H1 (cell line): Measurements from ENCODE around the gene MRTO4. TPM values are rescaled to one million over a fixed set of nuclear protein-coding genes. Genes with fewer than 3 reads are reported as not detected.
"Not testable (repeated sequence)": the region's sequence is repeated elsewhere in the genome, so short reads cannot be mapped to it uniquely, and the experiment has no call there.

Source experiments
- CTCF ChIA-PET: fragments of 300-600 bp; sonication (Branson Sonifier 250); formaldehyde crosslinking; loops from one replicate; lab custom pipeline; 2021; ENCODE audit not compliant: partially characterized antibody; lab: Charles Lee
- POLR2A ChIA-PET: fragments of 300-600 bp; sonication (Branson Sonifier 250); formaldehyde crosslinking; loops from one replicate; lab custom pipeline; 2021; ENCODE audit warnings: inconsistent platforms; ENCODE audit not compliant: partially characterized antibody; lab: Charles Lee
- DNase-seq, 2 experiments: peaks; one replicate each; pipeline versions ENCODE4 v3.0.0 to v3.0.0-alpha.2; 2010 to 2022; ENCODE audit warnings: low spot score in 2 of 2, low read depth in 1 of 2, mixed read lengths in 1 of 2
- FAIRE-seq: peaks from 2 replicates; lab custom pipeline; 2011; peaks lifted over from hg19 to GRCh38; lab: Jason Lieb, UNC
- H2AFZ ChIP-seq: 2 replicates; pipeline ENCODE4 v1.8.1; 2012; ENCODE audit warnings: low read length, inconsistent platforms
- H2AK5ac ChIP-seq: 2 replicates; pipeline ENCODE4 v1.6.1; 2013; ENCODE audit warnings: low read depth, low read length
- H2BK120ac ChIP-seq: replicated peaks from 2 replicates; pipeline ENCODE3; 2013; ENCODE audit warnings: low read depth, low read length, inconsistent platforms
- H2BK12ac ChIP-seq: 2 replicates; pipeline ENCODE4 v1.6.1; 2013; ENCODE audit warnings: low read depth, low read length
- H2BK15ac ChIP-seq: 2 replicates; pipeline ENCODE4 v1.6.1; 2013; ENCODE audit warnings: low read length
- H2BK20ac ChIP-seq: 2 replicates; pipeline ENCODE4 v1.6.1; 2013; ENCODE audit warnings: low read length
- H2BK5ac ChIP-seq: 2 replicates; pipeline ENCODE4 v1.6.1; 2013; ENCODE audit warnings: low read depth, low read length
- H3K14ac ChIP-seq: 2 replicates; pipeline ENCODE4 v1.6.1; 2013; ENCODE audit warnings: inconsistent platforms; ENCODE audit not compliant: insufficient read length
- H3K18ac ChIP-seq: 2 replicates; pipeline ENCODE4 v1.6.1; 2013; ENCODE audit warnings: low read length; ENCODE audit errors: extremely low read depth
- H3K23ac ChIP-seq: 2 replicates; pipeline ENCODE4 v1.6.1; 2013; ENCODE audit warnings: inconsistent platforms; ENCODE audit not compliant: insufficient read length
- H3K23me2 ChIP-seq: 2 replicates; pipeline ENCODE4 v1.6.1; 2013; ENCODE audit warnings: low read depth, low read length
- H3K27ac ChIP-seq: 2 replicates; pipeline ENCODE4 v1.6.1; 2011; ENCODE audit warnings: low read depth, low read length, inconsistent platforms
- H3K27me3 ChIP-seq, 4 experiments: replicated peaks in 1 of 4; 1 replicate in 1 of 4; 2 replicates in 3 of 4; pipeline versions ENCODE4 v1.6.1 to v1.8.1; 2011 to 2013; ENCODE audit warnings: low read length in 3 of 4, mild to moderate bottlenecking in 3 of 4, inconsistent platforms in 2 of 4, mixed read lengths in 2 of 4, moderate library complexity in 1 of 4; ENCODE audit not compliant: control insufficient read depth in 3 of 4, insufficient read depth in 3 of 4; ENCODE audit errors: extremely low read depth in 1 of 4
- H3K36me3 ChIP-seq, 4 experiments: 2 replicates each; pipeline versions ENCODE4 v1.6.1 to v1.8.1; 2011 to 2013; ENCODE audit warnings: mild to moderate bottlenecking in 4 of 4, low read length in 3 of 4, moderate library complexity in 2 of 4, control low read depth in 1 of 4, inconsistent platforms in 1 of 4; ENCODE audit not compliant: insufficient read depth in 4 of 4, control insufficient read depth in 2 of 4
- H3K4ac ChIP-seq: replicated peaks from 2 replicates; pipeline ENCODE3; 2013; ENCODE audit warnings: low read length, low read depth, mixed read lengths, inconsistent platforms; ENCODE audit not compliant: insufficient read length
- H3K4me1 ChIP-seq, 4 experiments: replicated peaks in 1 of 4; 1 replicate in 1 of 4; 2 replicates in 3 of 4; pipeline versions ENCODE4 v1.6.1 to v1.8.1; 2011 to 2013; ENCODE audit warnings: low read length in 3 of 4, inconsistent platforms in 2 of 4, mixed read lengths in 1 of 4; ENCODE audit not compliant: insufficient read depth in 4 of 4, control insufficient read depth in 3 of 4
- H3K4me2 ChIP-seq, 2 experiments: 2 replicates each; pipeline versions ENCODE4 v1.6.1 to v1.8.1; 2011 to 2013; ENCODE audit warnings: low read depth in 2 of 2, low read length in 2 of 2, control low read depth in 1 of 2, inconsistent platforms in 1 of 2, mild to moderate bottlenecking in 1 of 2; ENCODE audit not compliant: insufficient read depth in 1 of 2
- H3K4me3 ChIP-seq, 4 experiments: fragments of 200-600, 300-600 bp in 1 of 4; sonication (generic), shearing (Covaris generic), sonication (Bioruptor Twin) in 1 of 4; 2 replicates each; pipeline versions ENCODE4 v1.5.1 to v1.8.1; 2011 to 2016; ENCODE audit warnings: low read length in 4 of 4, low read depth in 3 of 4, control low read depth in 2 of 4, inconsistent platforms in 2 of 4, mild to moderate bottlenecking in 2 of 4, mixed read lengths in 1 of 4, moderate library complexity in 1 of 4; ENCODE audit not compliant: insufficient read depth in 2 of 4; ENCODE audit errors: extremely low read depth in 1 of 4
- H3K56ac ChIP-seq: replicated peaks from 2 replicates; pipeline ENCODE3; 2013; ENCODE audit warnings: low read depth, mild to moderate bottlenecking, mixed read lengths, low read length, inconsistent platforms; ENCODE audit not compliant: insufficient read length
- H3K79me1 ChIP-seq: 2 replicates; pipeline ENCODE4 v1.6.1; 2013; ENCODE audit warnings: low read depth, low read length, control low read depth
- H3K79me2 ChIP-seq, 2 experiments: 2 replicates each; pipeline versions ENCODE4 v1.6.1 to v1.8.1; 2012 to 2013; ENCODE audit warnings: low read length in 2 of 2, mild to moderate bottlenecking in 2 of 2, inconsistent platforms in 1 of 2; ENCODE audit not compliant: insufficient read depth in 2 of 2, control insufficient read depth in 1 of 2
- H3K9ac ChIP-seq, 4 experiments: replicated peaks in 1 of 4; 1 replicate in 1 of 4; 2 replicates in 3 of 4; pipeline versions ENCODE4 v1.6.1 to v1.8.1; 2011 to 2013; ENCODE audit warnings: low read depth in 3 of 4, low read length in 3 of 4, control low read depth in 2 of 4, mild to moderate bottlenecking in 2 of 4, moderate library complexity in 2 of 4, inconsistent platforms in 1 of 4; ENCODE audit errors: extremely low read depth in 1 of 4
- H3K9me3 ChIP-seq, 2 experiments: 2 replicates each; pipeline versions ENCODE4 v1.6.1 to v1.8.1; 2012 to 2013; ENCODE audit warnings: mild to moderate bottlenecking in 2 of 2, moderate library complexity in 2 of 2, control low read depth in 1 of 2, inconsistent platforms in 1 of 2, low read depth in 1 of 2, low read length in 1 of 2, mixed read lengths in 1 of 2; ENCODE audit not compliant: insufficient read depth in 2 of 2
- H4K20me1 ChIP-seq, 2 experiments: replicated peaks in 1 of 2; 2 replicates each; pipeline versions ENCODE3 to v1.8.1; 2011 to 2013; ENCODE audit warnings: inconsistent platforms in 2 of 2, low read length in 2 of 2, mild to moderate bottlenecking in 1 of 2; ENCODE audit not compliant: insufficient read depth in 2 of 2, control insufficient read depth in 1 of 2
- H4K5ac ChIP-seq: 2 replicates; pipeline ENCODE4 v1.6.1; 2013; ENCODE audit warnings: low read length, low read depth, mixed read lengths, inconsistent platforms; ENCODE audit not compliant: insufficient read length
- H4K8ac ChIP-seq: 2 replicates; pipeline ENCODE4 v1.8.0; 2013; ENCODE audit warnings: mild to moderate bottlenecking, moderate library complexity, low read length, inconsistent platforms; ENCODE audit not compliant: insufficient read depth; ENCODE audit errors: extremely low read depth
- H4K91ac ChIP-seq: replicated peaks from 2 replicates; pipeline ENCODE3; 2013; ENCODE audit warnings: low read length, mixed read lengths, inconsistent platforms; ENCODE audit not compliant: insufficient read length
- WGBS, 2 experiments: shearing (Covaris generic) in 1 of 2; methylation state at CpG; one replicate each; pipeline versions ENCODE4 v1.1.6 to v1.1.7; 2013 to 2015; ENCODE audit warnings: low lambda C conversion rate in 2 of 2, mixed read lengths in 2 of 2, inconsistent platforms in 1 of 2, low coverage in 1 of 2, missing lambda C conversion rate in 1 of 2; ENCODE audit not compliant: insufficient replicate concordance in 2 of 2, insufficient coverage in 1 of 2, insufficient read length in 1 of 2; ENCODE audit errors: extremely low coverage in 1 of 2, missing lambda C conversion rate in 1 of 2; 5-methylcytosine and 5-hydroxymethylcytosine counted together
- polyA plus RNA-seq, 7 experiments: library from polyadenylated mRNA; depleted of rRNA in 3 of 7; stranded (reverse) in 5 of 7; unstranded in 2 of 7; fragments of >200 nt in 5 of 7; fragments of 200-250 nt in 2 of 7; gene quantifications; 1 replicate in 5 of 7; 2 replicates in 1 of 7; 4 replicates in 1 of 7; pipeline versions ENCODE4 v1.2.1 to v1.2.3, GENCODE V29; 2011 to 2013; ENCODE audit warnings: missing spikeins in 2 of 7, mixed read lengths in 2 of 7
- total RNA-seq: library from RNA; stranded (reverse); fragmentation: NEBNext Ultra II Directional; extraction: Animal tissue kit (Norgen Biotek cat#: 25700); gene quantifications from 2 replicates; pipeline ENCODE4 v1.2.1, GENCODE V29; 2021

MRTO4 gene
- total and polyA plus RNA-seq, 2 of the 8 experiments (the other 6 are each of a cell fraction or from before 2014, with no cell fraction given): 36.9 to 64.3 TPM

- H2BK5ac ChIP-seq, H4K8ac ChIP-seq, H3K27ac ChIP-seq, H4K20me1 ChIP-seq, H3K23ac ChIP-seq, FAIRE-seq, H3K4me1 ChIP-seq, H2BK15ac ChIP-seq, H3K18ac ChIP-seq, H3K4me3 ChIP-seq, H3K9ac ChIP-seq, DNase-seq, H2AFZ ChIP-seq, H3K27me3 ChIP-seq, H4K5ac ChIP-seq, H2BK120ac ChIP-seq, H2BK20ac ChIP-seq, H3K56ac ChIP-seq, H3K23me2 ChIP-seq, H3K9me3 ChIP-seq, H3K14ac ChIP-seq, H2AK5ac ChIP-seq, CTCF ChIA-PET, H4K91ac ChIP-seq, H3K4me2 ChIP-seq, H3K79me1 ChIP-seq, H3K4ac ChIP-seq, H2BK12ac ChIP-seq: not testable (repeated sequence)
- Histone ChIP-seq H3K79me2 (peaks cover 3 to 28% of the 10 kb centered on the region in 2 experiments; a peak in 3 of 4 replicates), H3K36me3 (peaks cover 18 to 39% (median 33%) of the 10 kb centered on the region in 4 experiments)
- 95% methylated on average over 4 of the region's 4 CpGs; no CpG with 5 or more reads in 1 of the 2 experiments for WGBS, 2 experiments
- POLR2A ChIA-PET: interaction anchor here (1.4 to 1.5 kb wide), 2 partner anchors 14 to 35 kb away, joined by 3 to 4 read pairs; partner anchors contain the start of genes EMC1 and MRTO4
Measured at GRCh38 chr1:19216585-19216984, 35.0 kb upstream of the MRTO4 start.
